ENCODE measurements around the gene PGM5. TPM values are rescaled to one million over a fixed set of nuclear protein-coding genes. Genes with fewer than 3 reads are reported as not detected.

Gene PGM5
- total and polyA plus RNA-seq, 3 experiments from 2014 or later: not detected

GRCh38 chr9:68507130-68507805, 150.9 kb downstream of the PGM5 start:
- no peaks in the 10 kb centered on the region for H3K4me1 ChIP-seq (ENCODE audit: insufficient read depth, low read length)
- Mint-ChIP-seq H3K9me3 (peaks cover 0 to 5% (median 0%) of the 10 kb centered on the region in 5 donors), H3K27me3 (peaks cover 0 to 3% of the 10 kb centered on the region in 2 donors), H3K4me3 (no peak overlapping the region), H3K4me1 (no peaks in the 10 kb centered on the region), H3K27ac (peak overlapping the region in 1 of 8 donors; percentile 64), H3K36me3 (no peaks in the 10 kb centered on the region)
- no peaks in the 10 kb centered on the region for H3K9me3 ChIP-seq (ENCODE audit: low read length)
- no peak for DNase-seq
- no peaks in the 10 kb centered on the region for H3K27me3 ChIP-seq (ENCODE audit: insufficient read depth, low read length, poor library complexity, severe bottlenecking)
- CTCF ChIA-PET: interaction anchor here (0.8 kb wide), 1 partner anchor 13 kb away, joined by 3 read pairs; no protein-coding TSS in a partner anchor
- no peak overlapping the region for H3K27ac ChIP-seq (ENCODE audit: low read depth, low read length)
- POLR2A ChIA-PET: no interaction called here
- H3K4me3 ChIP-seq (ENCODE audit: low read length): no peak overlapping the region
- H3K36me3 ChIP-seq (ENCODE audit: insufficient read depth, low read length): no peaks in the 10 kb centered on the region

GRCh38 chr9:68507806-68508145, 151.4 kb downstream of the PGM5 start:
- H3K4me3 ChIP-seq (ENCODE audit: low read length): no peak overlapping the region
- H3K4me1 ChIP-seq (ENCODE audit: insufficient read depth, low read length): no peaks in the 10 kb centered on the region
- Mint-ChIP-seq H3K9me3 (peaks cover 0 to 5% (median 0%) of the 10 kb centered on the region in 5 donors), H3K27me3 (peaks cover 0 to 3% of the 10 kb centered on the region in 2 donors), H3K4me1 (no peaks in the 10 kb centered on the region), H3K4me3 (no peak overlapping the region), H3K27ac (peak overlapping the region in 1 of 8 donors; percentile 64), H3K36me3 (no peaks in the 10 kb centered on the region)
- H3K27ac ChIP-seq (ENCODE audit: low read depth, low read length): no peak overlapping the region
- H3K36me3 ChIP-seq (ENCODE audit: insufficient read depth, low read length): no peaks in the 10 kb centered on the region
- ChIA-PET CTCF (interaction anchor here (0.8 kb wide), 1 partner anchor 13 kb away, joined by 3 read pairs; no protein-coding TSS in a partner anchor), POLR2A (no interaction called here)
- H3K9me3 ChIP-seq (ENCODE audit: low read length): no peaks in the 10 kb centered on the region
- H3K27me3 ChIP-seq (ENCODE audit: insufficient read depth, low read length, poor library complexity, severe bottlenecking): no peaks in the 10 kb centered on the region
- DNase-seq: no peak

GRCh38 chr9:68508547-68508946, 152.1 kb downstream of the PGM5 start:
- Mint-ChIP-seq H3K27ac (no peak overlapping the region), H3K9me3 (peaks cover 0 to 5% (median 0%) of the 10 kb centered on the region in 5 donors), H3K36me3 (no peaks in the 10 kb centered on the region), H3K4me1 (no peaks in the 10 kb centered on the region), H3K4me3 (no peak overlapping the region), H3K27me3 (peaks cover 0 to 3% of the 10 kb centered on the region in 2 donors)
- POLR2A ChIA-PET: no interaction called here
- CTCF ChIA-PET: no interaction called here
- no peaks in the 10 kb centered on the region for H3K9me3 ChIP-seq (ENCODE audit: low read length)
- H3K27me3 ChIP-seq (ENCODE audit: insufficient read depth, low read length, poor library complexity, severe bottlenecking): no peaks in the 10 kb centered on the region
- no peaks in the 10 kb centered on the region for H3K4me1 ChIP-seq (ENCODE audit: insufficient read depth, low read length)
- no peak overlapping the region for H3K27ac ChIP-seq (ENCODE audit: low read depth, low read length)
- no peak overlapping the region for H3K4me3 ChIP-seq (ENCODE audit: low read length)
- DNase-seq: no peak
- no peaks in the 10 kb centered on the region for H3K36me3 ChIP-seq (ENCODE audit: insufficient read depth, low read length)

- ChIA-PET POLR2A (no interaction called here), CTCF (interaction anchor here (0.8 to 1.1 kb wide), 3 partner anchors 9 to 18 kb away, joined by 3 read pairs; no protein-coding TSS in a partner anchor)
- Mint-ChIP-seq H3K9me3 (peaks cover 0 to 5% (median 0%) of the 10 kb centered on the region in 5 donors), H3K36me3 (no peaks in the 10 kb centered on the region), H3K4me3 (no peak overlapping the region), H3K4me1 (no peaks in the 10 kb centered on the region), H3K27me3 (peaks cover 0 to 6% of the 10 kb centered on the region in 2 donors), H3K27ac (no peak overlapping the region)
- H3K27me3 ChIP-seq (ENCODE audit: insufficient read depth, low read length, poor library complexity, severe bottlenecking): no peaks in the 10 kb centered on the region
- H3K9me3 ChIP-seq (ENCODE audit: low read length): no peaks in the 10 kb centered on the region
- H3K4me3 ChIP-seq (ENCODE audit: low read length): no peak overlapping the region
- no peak for DNase-seq
- H3K27ac ChIP-seq (ENCODE audit: low read depth, low read length): no peak overlapping the region
- no peaks in the 10 kb centered on the region for H3K4me1 ChIP-seq (ENCODE audit: insufficient read depth, low read length)
- no peaks in the 10 kb centered on the region for H3K36me3 ChIP-seq (ENCODE audit: insufficient read depth, low read length)
Observed at GRCh38 chr9:68509689-68510088, 153.3 kb downstream of the PGM5 start.

GRCh38 chr9:68513385-68513784, 157.0 kb downstream of the PGM5 start:
- Histone ChIP-seq H3K4me1 (ENCODE audit: insufficient read depth, low read length) (no peaks in the 10 kb centered on the region), H3K27me3 (ENCODE audit: insufficient read depth, low read length, poor library complexity, severe bottlenecking) (no peaks in the 10 kb centered on the region), H3K4me3 (ENCODE audit: low read length) (no peak overlapping the region), H3K36me3 (ENCODE audit: insufficient read depth, low read length) (no peaks in the 10 kb centered on the region), H3K9me3 (ENCODE audit: low read length) (no peaks in the 10 kb centered on the region), H3K27ac (ENCODE audit: low read depth, low read length) (no peak overlapping the region)
- peaks cover 0 to 17% of the 10 kb centered on the region in 2 donors for H3K27me3 Mint-ChIP-seq
- no peak overlapping the region for H3K4me3 Mint-ChIP-seq
- no peak overlapping the region for H3K27ac Mint-ChIP-seq
- H3K4me1 Mint-ChIP-seq: no peaks in the 10 kb centered on the region
- CTCF ChIA-PET: no interaction called here
- no peak for DNase-seq
- no peaks in the 10 kb centered on the region for H3K36me3 Mint-ChIP-seq
- POLR2A ChIA-PET: no interaction called here
- H3K9me3 Mint-ChIP-seq: peaks cover 0 to 11% (median 4%) of the 10 kb centered on the region in 5 donors

GRCh38 chr9:68513981-68514380, 157.6 kb downstream of the PGM5 start:
- Histone ChIP-seq H3K9me3 (ENCODE audit: low read length) (no peaks in the 10 kb centered on the region), H3K4me1 (ENCODE audit: insufficient read depth, low read length) (no peaks in the 10 kb centered on the region), H3K4me3 (ENCODE audit: low read length) (no peak overlapping the region), H3K36me3 (ENCODE audit: insufficient read depth, low read length) (no peaks in the 10 kb centered on the region), H3K27ac (ENCODE audit: low read depth, low read length) (no peak overlapping the region), H3K27me3 (ENCODE audit: insufficient read depth, low read length, poor library complexity, severe bottlenecking) (no peaks in the 10 kb centered on the region)
- H3K27ac Mint-ChIP-seq: no peak overlapping the region
- no peaks in the 10 kb centered on the region for H3K36me3 Mint-ChIP-seq
- POLR2A ChIA-PET: no interaction called here
- DNase-seq: no peak
- no peaks in the 10 kb centered on the region for H3K4me1 Mint-ChIP-seq
- H3K9me3 Mint-ChIP-seq: peaks cover 0 to 11% (median 4%) of the 10 kb centered on the region in 5 donors
- CTCF ChIA-PET: no interaction called here
- H3K27me3 Mint-ChIP-seq: peaks cover 0 to 21% of the 10 kb centered on the region in 2 donors
- H3K4me3 Mint-ChIP-seq: no peak overlapping the region

- peaks cover 0 to 21% of the 10 kb centered on the region in 2 donors for H3K27me3 Mint-ChIP-seq
- DNase-seq: no peak
- Histone ChIP-seq H3K27ac (ENCODE audit: low read depth, low read length) (no peak overlapping the region), H3K4me3 (ENCODE audit: low read length) (no peak overlapping the region), H3K4me1 (ENCODE audit: insufficient read depth, low read length) (no peaks in the 10 kb centered on the region), H3K36me3 (ENCODE audit: insufficient read depth, low read length) (no peaks in the 10 kb centered on the region), H3K27me3 (ENCODE audit: insufficient read depth, low read length, poor library complexity, severe bottlenecking) (no peaks in the 10 kb centered on the region), H3K9me3 (ENCODE audit: low read length) (no peaks in the 10 kb centered on the region)
- no peaks in the 10 kb centered on the region for H3K36me3 Mint-ChIP-seq
- POLR2A ChIA-PET: no interaction called here
- CTCF ChIA-PET: no interaction called here
- H3K4me3 Mint-ChIP-seq: no peak overlapping the region
- H3K9me3 Mint-ChIP-seq: peaks cover 0 to 10% (median 4%) of the 10 kb centered on the region in 5 donors
- H3K27ac Mint-ChIP-seq: peak overlapping the region in 1 of 8 donors; percentile 21
- no peaks in the 10 kb centered on the region for H3K4me1 Mint-ChIP-seq
Observed at GRCh38 chr9:68515326-68516017, 159.1 kb downstream of the PGM5 start.

- Mint-ChIP-seq H3K4me1 (no peaks in the 10 kb centered on the region), H3K9me3 (peaks cover 0 to 10% (median 4%) of the 10 kb centered on the region in 5 donors), H3K27me3 (peaks cover 0 to 21% of the 10 kb centered on the region in 2 donors), H3K27ac (no peak overlapping the region), H3K36me3 (no peaks in the 10 kb centered on the region), H3K4me3 (no peak overlapping the region)
- Histone ChIP-seq H3K4me3 (ENCODE audit: low read length) (no peak overlapping the region), H3K4me1 (ENCODE audit: insufficient read depth, low read length) (no peaks in the 10 kb centered on the region), H3K9me3 (ENCODE audit: low read length) (no peaks in the 10 kb centered on the region), H3K36me3 (ENCODE audit: insufficient read depth, low read length) (no peaks in the 10 kb centered on the region), H3K27me3 (ENCODE audit: insufficient read depth, low read length, poor library complexity, severe bottlenecking) (no peaks in the 10 kb centered on the region), H3K27ac (ENCODE audit: low read depth, low read length) (no peak overlapping the region)
- no peak for DNase-seq
- POLR2A ChIA-PET: no interaction called here
- CTCF ChIA-PET: no interaction called here
Observed at GRCh38 chr9:68522131-68522530, 165.7 kb downstream of the PGM5 start.
